ENCODE results near the gene SNAP23. TPM values are rescaled to one million over a fixed set of nuclear protein-coding genes. Genes with fewer than 3 reads are reported as not detected.
A peak's percentile ranks its signal among the peaks of the same experiment; 100 is the strongest.

The SNAP23 gene
- total and polyA plus RNA-seq, 7 donors = 12.9 to 42.2 (median 21.9) TPM

DNA sequence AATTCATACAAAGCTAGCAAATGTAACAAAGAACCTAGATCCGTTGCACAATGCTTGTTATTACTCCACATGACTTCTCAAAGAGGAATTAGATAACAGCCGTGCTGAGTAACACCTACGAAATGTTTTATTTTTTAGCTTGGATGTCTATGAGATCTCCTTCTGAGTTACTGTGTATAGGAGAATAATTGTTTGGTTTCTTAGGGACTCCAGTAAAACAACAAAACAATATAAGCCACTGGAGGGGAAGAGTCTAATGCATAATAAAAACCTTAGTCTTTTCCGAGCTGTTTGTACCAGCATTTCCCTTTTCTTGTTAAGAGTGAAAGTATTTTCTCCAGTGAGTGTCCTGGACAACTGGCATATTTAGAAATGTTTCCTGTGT, 15.6 kb downstream of the SNAP23 start:
- Histone ChIP-seq H3K27ac (peak overlapping the region; percentile 9), H3K4me1 (peaks cover 16% of the 10 kb centered on the region), H3K27me3 (ENCODE audit: insufficient read depth in 3 of 3, low read length in 2 of 3) (no peaks in the 10 kb centered on the region), H3K36me3 (ENCODE audit: insufficient read depth in 1 of 2, low read depth in 1 of 2) (peaks cover 3 to 61% of the 10 kb centered on the region in 2 donors), H3K9me3 (no peaks in the 10 kb centered on the region), H3K4me3 (no peak overlapping the region)
- DNase-seq = no peak
- ATAC-seq = peak in 1 of 4 donors; percentile 33
- 70 to 76% (median 74%) methylated on average over 4 of the region's 4 CpGs for WGBS, 3 donors
- intact Hi-C loops (cut with DNase I) = no loop called here
- TF ChIP-seq, protein P1, sequence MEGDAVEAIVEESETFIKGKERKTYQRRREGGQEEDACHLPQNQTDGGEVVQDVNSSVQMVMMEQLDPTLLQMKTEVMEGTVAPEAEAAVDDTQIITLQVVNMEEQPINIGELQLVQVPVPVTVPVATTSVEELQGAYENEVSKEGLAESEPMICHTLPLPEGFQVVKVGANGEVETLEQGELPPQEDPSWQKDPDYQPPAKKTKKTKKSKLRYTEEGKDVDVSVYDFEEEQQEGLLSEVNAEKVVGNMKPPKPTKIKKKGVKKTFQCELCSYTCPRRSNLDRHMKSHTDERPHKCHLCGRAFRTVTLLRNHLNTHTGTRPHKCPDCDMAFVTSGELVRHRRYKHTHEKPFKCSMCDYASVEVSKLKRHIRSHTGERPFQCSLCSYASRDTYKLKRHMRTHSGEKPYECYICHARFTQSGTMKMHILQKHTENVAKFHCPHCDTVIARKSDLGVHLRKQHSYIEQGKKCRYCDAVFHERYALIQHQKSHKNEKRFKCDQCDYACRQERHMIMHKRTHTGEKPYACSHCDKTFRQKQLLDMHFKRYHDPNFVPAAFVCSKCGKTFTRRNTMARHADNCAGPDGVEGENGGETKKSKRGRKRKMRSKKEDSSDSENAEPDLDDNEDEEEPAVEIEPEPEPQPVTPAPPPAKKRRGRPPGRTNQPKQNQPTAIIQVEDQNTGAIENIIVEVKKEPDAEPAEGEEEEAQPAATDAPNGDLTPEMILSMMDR (IDR thresholded peaks at IDR 0.05) = no peak

- peaks cover 0 to 90% of the 10 kb centered on the region in 2 donors for H3K36me3 ChIP-seq (ENCODE audit: insufficient read depth in 1 of 2, low read depth in 1 of 2)
- no peak for ATAC-seq
Measured at GRCh38 chr15:42523331-42523730, 27.9 kb downstream of the SNAP23 start.

GRCh38 chr15:42528970-42529369, 33.5 kb downstream of the SNAP23 start:
- H3K4me1 ChIP-seq = no peaks in the 10 kb centered on the region
- TF ChIP-seq, protein P1 (IDR thresholded peaks at IDR 0.05) = no peak
- no peaks in the 10 kb centered on the region for H3K27me3 ChIP-seq (ENCODE audit: insufficient read depth in 3 of 3, low read length in 2 of 3)
- H3K36me3 ChIP-seq (ENCODE audit: insufficient read depth in 1 of 2, low read depth in 1 of 2) = peaks cover 15 to 92% of the 10 kb centered on the region in 2 donors
- 91 to 96% (median 92%) methylated on average over 3 of the region's 3 CpGs for WGBS, 3 donors
- intact Hi-C loops (cut with DNase I) = no loop called here
- ATAC-seq (no peak), DNase-seq (no peak)
- H3K27ac ChIP-seq = no peak overlapping the region
- H3K4me3 ChIP-seq = no peak overlapping the region
- H3K9me3 ChIP-seq = no peaks in the 10 kb centered on the region

More at GRCh38 chr15:42523331-42523730, 27.9 kb downstream of the SNAP23 start:
- Histone ChIP-seq H3K27me3 (ENCODE audit: insufficient read depth in 3 of 3, low read length in 2 of 3) (no peaks in the 10 kb centered on the region), H3K4me1 (no peaks in the 10 kb centered on the region), H3K4me3 (no peak overlapping the region), H3K27ac (no peak overlapping the region), H3K9me3 (no peaks in the 10 kb centered on the region)
- DNase-seq = no peak
- WGBS, 3 donors = 77 to 97% (median 97%) methylated on average over 2 of the region's 2 CpGs
- TF ChIP-seq, protein P1 (IDR thresholded peaks at IDR 0.05) = no peak
- intact Hi-C loops (cut with DNase I) = no loop called here

DNA sequence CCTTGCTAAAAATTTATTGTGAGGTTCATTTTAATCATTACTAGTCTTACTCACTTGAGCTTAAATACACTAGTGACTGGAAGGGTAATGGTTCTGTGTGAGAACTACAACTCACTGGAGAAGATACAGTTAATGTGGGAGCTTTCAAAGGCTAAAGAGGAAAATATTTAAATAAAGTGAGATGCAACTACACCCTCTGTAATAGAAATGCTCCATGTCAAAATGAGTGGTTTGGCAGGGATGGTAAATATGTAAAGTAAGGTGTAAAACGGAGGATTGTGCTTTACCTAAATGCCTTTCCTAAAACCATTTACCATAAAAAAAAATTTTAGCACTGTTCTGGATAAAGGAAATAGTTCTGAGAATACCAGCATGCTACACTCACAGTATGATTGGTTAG, 37.8 kb downstream of the SNAP23 start:
- H3K36me3 ChIP-seq (ENCODE audit: insufficient read depth in 1 of 2, low read depth in 1 of 2) = peaks cover 15 to 93% of the 10 kb centered on the region in 2 donors
- no peak overlapping the region for H3K4me3 ChIP-seq
- WGBS, 3 donors = 93 to 97% (median 93%) methylated on average over 1 of the region's 1 CpG
- no peak overlapping the region for H3K27ac ChIP-seq
- no peaks in the 10 kb centered on the region for H3K27me3 ChIP-seq (ENCODE audit: insufficient read depth in 3 of 3, low read length in 2 of 3)
- ATAC-seq = no peak
- no peaks in the 10 kb centered on the region for H3K4me1 ChIP-seq
- TF ChIP-seq, protein P1 (IDR thresholded peaks at IDR 0.05) = no peak
- intact Hi-C loops (cut with DNase I) = no loop called here
- no peak for DNase-seq
- H3K9me3 ChIP-seq = no peaks in the 10 kb centered on the region
